Bronchial epithelial cell (primary cell): ENCODE measurements around the gene SLCO4A1. TPM values are rescaled to one million over a fixed set of nuclear protein-coding genes. Genes with fewer than 3 reads are reported as not detected.

Experiments
- DNase-seq: peaks from one replicate; pipeline ENCODE4 v3.0.0-alpha.2; 2010; ENCODE audit warnings: low read depth
- FAIRE-seq: peaks from 2 replicates; lab custom pipeline; 2011; peaks lifted over from hg19 to GRCh38; lab: Jason Lieb, UNC
- H3K27me3 ChIP-seq: 2 replicates; pipeline ENCODE4 v1.5.1; 2011; ENCODE audit warnings: low read length; ENCODE audit not compliant: control insufficient read depth, insufficient read depth
- H3K36me3 ChIP-seq: 2 replicates; pipeline ENCODE4 v1.5.1; 2011; ENCODE audit warnings: low read length; ENCODE audit not compliant: control insufficient read depth, insufficient read depth
- H3K4me3 ChIP-seq: 2 replicates; pipeline ENCODE4 v1.5.1; 2011; ENCODE audit warnings: mild to moderate bottlenecking, low read depth, low read length, control low read depth
- CTCF ChIP-seq: IDR thresholded peaks from 2 replicates; pipeline ENCODE4 v1.5.1; 2011; ENCODE audit warnings: mild to moderate bottlenecking, moderate library complexity, low read length, control low read depth, inconsistent platforms; ENCODE audit not compliant: insufficient read depth, severe bottlenecking
- total RNA-seq: library from RNA; depleted of rRNA; stranded (reverse); fragments of >200 nt; gene quantifications from 2 replicates; pipeline ENCODE4 v1.2.1, GENCODE V29; 2014

SLCO4A1 gene
- 1.6 and 4.7 TPM in 2 replicates for total RNA-seq

DNA sequence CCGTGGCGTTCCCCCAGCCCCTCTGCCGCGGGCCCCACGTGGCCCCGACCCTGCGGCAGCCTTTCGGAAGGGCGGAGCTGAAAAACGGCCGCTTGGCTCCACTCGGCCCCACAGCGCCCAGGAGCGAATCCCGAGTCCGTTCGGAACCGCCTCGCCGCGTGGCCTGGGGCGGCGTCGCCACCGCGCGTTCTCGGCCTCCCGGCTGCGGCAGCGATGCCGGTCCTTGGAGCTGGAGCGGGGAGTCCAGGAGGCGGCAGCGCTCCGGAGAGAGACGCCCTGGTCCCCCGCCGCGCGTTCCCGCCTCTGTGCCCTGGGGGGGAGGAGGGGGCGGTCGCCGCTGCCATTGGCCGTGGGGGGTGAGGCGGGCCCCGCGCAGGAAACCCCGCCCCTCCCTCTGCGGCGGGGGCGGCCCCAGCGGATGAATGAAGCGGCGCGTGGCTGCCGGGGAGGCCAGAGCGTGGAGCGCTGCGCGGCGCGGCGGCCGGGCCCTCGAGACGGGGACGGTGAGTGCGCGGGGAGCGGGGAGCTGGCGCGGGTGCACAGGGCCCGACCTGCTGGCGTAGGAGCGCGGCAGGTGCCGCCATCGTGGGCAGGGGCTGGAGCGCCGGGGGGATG lies at the start of gene SLCO4A1:
TSS of gene SLCO4A1 (plus strand) at position 453 of the 615 bp plus-strand sequence. CDS start 13,952 bp downstream, outside the sequence.
- no peaks in the 10 kb centered on the region for H3K36me3 ChIP-seq
- H3K27me3 ChIP-seq: peaks cover 55% of the 10 kb centered on the region
- no peak for TF ChIP-seq CTCF
- FAIRE-seq (no peak), DNase-seq (no peak)
- H3K4me3 ChIP-seq: peak within 1 kb of the TSS; percentile 10

DNA sequence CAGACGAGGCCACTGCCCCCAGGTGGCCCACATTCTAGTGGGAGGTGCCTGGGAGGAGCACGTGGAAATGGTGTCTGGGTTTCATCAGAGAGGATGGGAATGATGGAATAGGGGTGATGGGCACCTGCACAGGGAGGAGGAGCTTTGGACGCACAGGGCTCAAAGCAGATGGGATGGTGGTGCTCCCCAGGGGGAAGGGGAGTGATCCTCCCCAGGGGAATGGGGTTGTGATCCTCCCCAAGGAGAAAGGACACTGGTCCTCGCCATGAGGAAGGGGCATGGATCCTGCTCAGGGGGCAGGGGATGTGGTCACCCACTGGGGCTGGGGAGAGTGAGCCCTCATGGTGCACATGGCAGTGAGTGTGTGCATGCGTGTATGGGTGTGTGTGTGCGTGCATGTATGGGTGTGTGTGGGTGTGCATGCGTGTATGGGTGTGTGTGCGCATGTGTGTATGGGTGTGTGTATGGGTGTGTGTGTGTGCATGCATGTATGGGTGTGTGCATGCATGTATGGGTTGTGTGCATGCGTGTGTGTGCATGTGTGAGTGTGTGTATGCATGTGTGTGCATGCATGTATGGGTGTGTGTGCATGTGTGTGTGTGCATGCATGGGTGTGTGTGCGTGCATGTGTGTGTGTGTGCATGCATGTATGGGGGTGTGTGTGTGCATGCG lies 49.7 kb upstream of the SLCO4A1 start:
- DNase-seq: no peak
- Histone ChIP-seq H3K36me3 (no peaks in the 10 kb centered on the region), H3K4me3 (no peak overlapping the region), H3K27me3 (no peaks in the 10 kb centered on the region)
- peak; percentile 92 for FAIRE-seq
- TF ChIP-seq CTCF: no peak

DNA sequence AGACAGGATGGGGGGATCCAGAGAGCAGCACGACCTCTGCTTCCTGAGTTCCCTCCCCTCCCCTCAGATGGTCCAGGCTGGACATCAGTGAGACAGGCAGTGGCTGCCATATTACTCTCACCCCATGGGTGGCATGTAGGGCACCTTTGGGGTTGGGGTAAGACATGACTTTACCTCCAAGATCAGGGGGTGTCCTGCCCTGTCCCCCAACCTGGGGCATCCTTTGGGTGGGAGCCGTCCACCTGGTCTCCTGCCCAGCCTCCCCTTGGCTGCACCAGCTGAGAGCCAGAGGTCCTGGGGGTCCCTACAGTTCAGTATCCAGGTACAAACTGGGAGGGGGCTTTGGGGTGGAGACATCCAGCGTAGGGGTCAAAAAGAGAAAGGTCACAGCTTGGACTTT lies 48.7 kb upstream of the SLCO4A1 start:
- Histone ChIP-seq H3K27me3 (no peaks in the 10 kb centered on the region), H3K36me3 (no peaks in the 10 kb centered on the region), H3K4me3 (no peak overlapping the region)
- DNase-seq (no peak), FAIRE-seq (no peak)
- TF ChIP-seq CTCF: no peak

GRCh38 chr20:62595069-62595468 lies 47.2 kb upstream of the SLCO4A1 start:
- no peak for TF ChIP-seq CTCF
- DNase-seq (no peak), FAIRE-seq (no peak)
- Histone ChIP-seq H3K36me3 (no peaks in the 10 kb centered on the region), H3K27me3 (no peaks in the 10 kb centered on the region), H3K4me3 (no peak overlapping the region)

GRCh38 chr20:62595491-62595890 lies 46.8 kb upstream of the SLCO4A1 start:
- Histone ChIP-seq H3K4me3 (no peak overlapping the region), H3K27me3 (no peaks in the 10 kb centered on the region), H3K36me3 (no peaks in the 10 kb centered on the region)
- TF ChIP-seq CTCF: no peak
- FAIRE-seq (no peak), DNase-seq (peak; percentile 23)
